ENCODE results near the gene TYSND1.

TYSND1 gene

DNA sequence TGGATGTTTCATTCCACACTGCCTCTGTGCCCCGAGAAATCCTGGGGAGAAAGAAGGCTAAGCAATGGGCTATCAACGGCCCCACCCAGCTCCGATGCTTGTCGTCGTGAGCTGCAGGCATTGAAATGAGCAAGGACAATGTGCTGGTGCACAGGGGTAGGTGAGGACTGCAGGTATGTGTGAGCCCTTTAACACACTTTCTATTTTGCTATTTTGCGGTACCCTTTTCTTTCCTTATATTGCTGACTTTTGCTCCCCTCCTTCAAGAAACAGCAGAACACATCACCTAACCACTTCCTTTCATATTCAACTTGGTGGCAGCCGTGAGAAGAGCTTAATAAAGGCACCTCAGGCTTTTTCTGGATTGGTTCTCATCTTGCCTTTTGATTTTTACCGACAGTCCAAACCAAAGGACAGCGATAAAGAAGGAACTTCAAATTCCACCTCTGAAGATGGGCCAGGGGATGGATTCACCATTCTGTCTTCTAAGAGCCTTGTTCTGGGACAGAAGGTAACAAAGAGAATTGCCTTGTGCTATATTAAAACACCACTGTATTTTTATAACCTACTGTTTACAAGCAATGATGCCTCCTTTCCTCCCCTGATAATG lies 53.1 kb downstream of the TYSND1 start:
- no peak for DNase-seq (ENCODE audit: low spot score)

DNA sequence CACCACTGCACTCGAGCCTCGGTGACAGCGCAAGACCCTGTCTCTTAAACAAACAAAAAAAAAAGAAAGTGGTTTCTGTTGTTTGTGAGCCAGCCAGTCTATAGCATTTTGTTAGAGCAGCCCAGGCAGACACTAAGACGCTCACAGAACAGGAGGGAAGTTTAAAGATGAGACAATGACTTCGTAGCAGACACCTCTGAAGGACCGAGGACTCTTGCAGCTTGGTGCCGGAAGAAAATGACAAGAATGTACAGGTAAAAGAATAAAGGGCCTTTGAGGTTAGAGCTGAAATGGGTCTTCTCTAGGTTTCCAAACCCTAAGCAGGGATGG lies 54.1 kb downstream of the TYSND1 start:
- TF ChIP-seq, protein P1, sequence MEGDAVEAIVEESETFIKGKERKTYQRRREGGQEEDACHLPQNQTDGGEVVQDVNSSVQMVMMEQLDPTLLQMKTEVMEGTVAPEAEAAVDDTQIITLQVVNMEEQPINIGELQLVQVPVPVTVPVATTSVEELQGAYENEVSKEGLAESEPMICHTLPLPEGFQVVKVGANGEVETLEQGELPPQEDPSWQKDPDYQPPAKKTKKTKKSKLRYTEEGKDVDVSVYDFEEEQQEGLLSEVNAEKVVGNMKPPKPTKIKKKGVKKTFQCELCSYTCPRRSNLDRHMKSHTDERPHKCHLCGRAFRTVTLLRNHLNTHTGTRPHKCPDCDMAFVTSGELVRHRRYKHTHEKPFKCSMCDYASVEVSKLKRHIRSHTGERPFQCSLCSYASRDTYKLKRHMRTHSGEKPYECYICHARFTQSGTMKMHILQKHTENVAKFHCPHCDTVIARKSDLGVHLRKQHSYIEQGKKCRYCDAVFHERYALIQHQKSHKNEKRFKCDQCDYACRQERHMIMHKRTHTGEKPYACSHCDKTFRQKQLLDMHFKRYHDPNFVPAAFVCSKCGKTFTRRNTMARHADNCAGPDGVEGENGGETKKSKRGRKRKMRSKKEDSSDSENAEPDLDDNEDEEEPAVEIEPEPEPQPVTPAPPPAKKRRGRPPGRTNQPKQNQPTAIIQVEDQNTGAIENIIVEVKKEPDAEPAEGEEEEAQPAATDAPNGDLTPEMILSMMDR (IDR thresholded peaks at IDR 0.05; ENCODE audit: poor library complexity, severe bottlenecking): no peak
- Histone ChIP-seq H3K36me3 (ENCODE audit: low read depth) (peaks cover 25% of the 10 kb centered on the region), H3K9me3 (ENCODE audit: severe bottlenecking) (no peaks in the 10 kb centered on the region), H3K27ac (ENCODE audit: poor library complexity, severe bottlenecking) (no peak overlapping the region), H3K4me1 (ENCODE audit: insufficient read depth, poor library complexity, severe bottlenecking) (no peaks in the 10 kb centered on the region), H3K27me3 (ENCODE audit: insufficient read depth, poor library complexity, severe bottlenecking) (no peaks in the 10 kb centered on the region), H3K4me3 (ENCODE audit: severe bottlenecking) (no peak overlapping the region)
- DNase-seq (ENCODE audit: low spot score) (no peak), ATAC-seq (ENCODE audit: low read depth) (no peak)

More for the DNA sequence above, 53.1 kb downstream of the TYSND1 start:
- H3K36me3 ChIP-seq (ENCODE audit: low read depth): peaks cover 28% of the 10 kb centered on the region
- no peaks in the 10 kb centered on the region for H3K9me3 ChIP-seq (ENCODE audit: severe bottlenecking)
- H3K27ac ChIP-seq (ENCODE audit: poor library complexity, severe bottlenecking): no peak overlapping the region
- no peaks in the 10 kb centered on the region for H3K4me1 ChIP-seq (ENCODE audit: insufficient read depth, poor library complexity, severe bottlenecking)
- ATAC-seq (ENCODE audit: low read depth): no peak
- TF ChIP-seq, protein P1 (IDR thresholded peaks at IDR 0.05; ENCODE audit: poor library complexity, severe bottlenecking): no peak
- H3K4me3 ChIP-seq (ENCODE audit: severe bottlenecking): no peak overlapping the region
- no peaks in the 10 kb centered on the region for H3K27me3 ChIP-seq (ENCODE audit: insufficient read depth, poor library complexity, severe bottlenecking)

DNA sequence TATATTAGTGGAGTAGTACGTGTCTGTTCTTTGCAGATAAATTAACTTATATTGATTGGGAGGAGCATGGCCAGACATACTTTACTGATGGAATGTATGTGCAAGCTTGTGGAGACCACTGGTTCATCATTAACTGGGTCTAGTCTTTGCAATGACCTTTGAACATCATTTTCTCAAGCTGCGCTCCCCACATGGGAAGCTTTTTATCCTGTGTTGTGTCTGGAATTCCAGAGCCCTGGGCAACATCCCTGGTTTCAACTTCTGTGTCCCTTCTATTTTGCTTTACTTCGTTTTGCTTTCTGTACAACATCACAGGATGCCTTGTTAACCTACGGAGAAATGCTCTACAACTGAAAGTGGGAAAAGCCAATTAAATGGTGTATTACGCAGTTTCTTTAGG lies 55.5 kb downstream of the TYSND1 start:
- no peak overlapping the region for H3K27ac ChIP-seq (ENCODE audit: poor library complexity, severe bottlenecking)
- TF ChIP-seq, protein P1 (IDR thresholded peaks at IDR 0.05; ENCODE audit: poor library complexity, severe bottlenecking): no peak
- no peak for ATAC-seq (ENCODE audit: low read depth)
- DNase-seq (ENCODE audit: low spot score): no peak
- H3K27me3 ChIP-seq (ENCODE audit: insufficient read depth, poor library complexity, severe bottlenecking): no peaks in the 10 kb centered on the region
- H3K9me3 ChIP-seq (ENCODE audit: severe bottlenecking): no peaks in the 10 kb centered on the region
- H3K4me3 ChIP-seq (ENCODE audit: severe bottlenecking): no peak overlapping the region
- H3K36me3 ChIP-seq (ENCODE audit: low read depth): peaks cover 24% of the 10 kb centered on the region
- H3K4me1 ChIP-seq (ENCODE audit: insufficient read depth, poor library complexity, severe bottlenecking): no peaks in the 10 kb centered on the region

DNA sequence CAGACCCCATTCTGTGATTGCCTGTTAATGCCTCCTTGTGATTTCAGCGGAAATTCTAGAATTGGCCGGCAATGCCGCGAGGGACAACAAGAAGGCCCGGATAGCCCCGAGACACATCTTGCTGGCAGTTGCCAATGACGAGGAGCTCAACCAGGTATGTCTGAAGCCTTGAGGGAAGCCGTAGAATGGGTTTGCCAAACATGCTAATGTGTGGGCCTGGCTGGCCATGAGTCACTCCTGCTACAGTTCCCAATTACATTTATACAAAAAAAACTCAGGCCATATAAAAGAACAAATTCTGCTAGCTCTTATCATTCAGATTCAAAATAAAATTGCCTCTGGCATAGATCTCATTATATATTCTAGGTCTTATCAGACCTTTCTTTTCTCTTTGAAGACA lies 56.5 kb downstream of the TYSND1 start:
- DNase-seq (ENCODE audit: low spot score): no peak
- H3K27ac ChIP-seq (ENCODE audit: poor library complexity, severe bottlenecking): no peak overlapping the region
- TF ChIP-seq, protein P1 (IDR thresholded peaks at IDR 0.05; ENCODE audit: poor library complexity, severe bottlenecking): no peak
- no peaks in the 10 kb centered on the region for H3K27me3 ChIP-seq (ENCODE audit: insufficient read depth, poor library complexity, severe bottlenecking)
- H3K4me1 ChIP-seq (ENCODE audit: insufficient read depth, poor library complexity, severe bottlenecking): no peaks in the 10 kb centered on the region
- no peaks in the 10 kb centered on the region for H3K9me3 ChIP-seq (ENCODE audit: severe bottlenecking)
- no peak overlapping the region for H3K4me3 ChIP-seq (ENCODE audit: severe bottlenecking)
- ATAC-seq (ENCODE audit: low read depth): no peak
- peaks cover 24% of the 10 kb centered on the region for H3K36me3 ChIP-seq (ENCODE audit: low read depth)

DNA sequence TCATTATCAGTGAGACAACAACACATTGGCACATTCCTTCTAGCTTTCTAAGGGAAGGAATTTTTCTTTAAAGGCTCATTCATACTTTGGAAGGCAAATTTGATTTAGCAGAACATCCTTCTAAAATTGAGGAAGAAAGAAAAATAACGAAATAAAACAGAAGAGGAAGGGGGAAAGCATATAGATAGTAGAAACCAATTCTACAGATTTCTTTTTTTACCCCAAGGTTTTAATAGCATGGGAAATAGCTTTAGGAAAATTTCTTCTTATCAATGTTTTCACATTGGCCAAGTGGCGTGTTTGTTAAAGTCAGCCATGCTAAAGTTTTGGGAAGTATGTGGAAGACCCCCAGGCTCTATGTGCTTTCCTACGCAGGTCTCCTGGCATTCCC lies 58.2 kb downstream of the TYSND1 start:
- DNase-seq (ENCODE audit: low spot score): no peak
- TF ChIP-seq, protein P1 (IDR thresholded peaks at IDR 0.05; ENCODE audit: poor library complexity, severe bottlenecking): no peak
- no peaks in the 10 kb centered on the region for H3K9me3 ChIP-seq (ENCODE audit: severe bottlenecking)
- no peaks in the 10 kb centered on the region for H3K4me1 ChIP-seq (ENCODE audit: insufficient read depth, poor library complexity, severe bottlenecking)
- peaks cover 9% of the 10 kb centered on the region for H3K36me3 ChIP-seq (ENCODE audit: low read depth)
- no peak overlapping the region for H3K4me3 ChIP-seq (ENCODE audit: severe bottlenecking)
- H3K27me3 ChIP-seq (ENCODE audit: insufficient read depth, poor library complexity, severe bottlenecking): no peaks in the 10 kb centered on the region
- H3K27ac ChIP-seq (ENCODE audit: poor library complexity, severe bottlenecking): no peak overlapping the region
- no peak for ATAC-seq (ENCODE audit: low read depth)
